ENCODE data around the gene STXBP1. TPM values are rescaled to one million over a fixed set of nuclear protein-coding genes. Genes with fewer than 3 reads are reported as not detected.

Gene STXBP1
- total RNA-seq, 4 donors from 2014 or later: 4.7 to 36.1 (median 12.2) TPM

DNA sequence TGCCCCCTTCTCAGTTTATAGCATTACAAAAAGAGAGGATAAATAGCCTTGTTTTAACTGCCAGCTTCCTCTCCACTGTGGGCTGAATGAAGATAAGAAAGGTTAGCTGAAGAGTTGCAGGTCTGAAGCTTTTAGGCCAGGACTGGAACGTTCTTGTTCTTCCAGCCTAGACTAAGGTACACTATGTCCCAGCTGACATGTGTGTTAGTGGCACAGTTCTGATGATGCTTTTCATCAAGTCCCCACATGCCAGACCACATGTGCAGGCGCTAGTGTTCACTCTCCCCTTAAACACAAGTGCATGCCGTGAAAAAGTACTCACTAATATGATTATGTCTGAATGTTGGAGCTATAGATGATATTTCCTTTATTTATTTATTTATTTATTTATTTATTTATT lies 40.7 kb downstream of the STXBP1 start:
- no peak for DNase-seq
- intact Hi-C loops (cut with DNase I): no loop called here
- Histone ChIP-seq H3K4me1 (no peaks in the 10 kb centered on the region), H3K9me3 (no peaks in the 10 kb centered on the region), H3K4me3 (no peak overlapping the region), H3K27me3 (no peaks in the 10 kb centered on the region), H3K27ac (no peak overlapping the region), H3K36me3 (peaks cover 0 to 31% (median 0%) of the 10 kb centered on the region in 3 donors)
- TF ChIP-seq, protein P1, sequence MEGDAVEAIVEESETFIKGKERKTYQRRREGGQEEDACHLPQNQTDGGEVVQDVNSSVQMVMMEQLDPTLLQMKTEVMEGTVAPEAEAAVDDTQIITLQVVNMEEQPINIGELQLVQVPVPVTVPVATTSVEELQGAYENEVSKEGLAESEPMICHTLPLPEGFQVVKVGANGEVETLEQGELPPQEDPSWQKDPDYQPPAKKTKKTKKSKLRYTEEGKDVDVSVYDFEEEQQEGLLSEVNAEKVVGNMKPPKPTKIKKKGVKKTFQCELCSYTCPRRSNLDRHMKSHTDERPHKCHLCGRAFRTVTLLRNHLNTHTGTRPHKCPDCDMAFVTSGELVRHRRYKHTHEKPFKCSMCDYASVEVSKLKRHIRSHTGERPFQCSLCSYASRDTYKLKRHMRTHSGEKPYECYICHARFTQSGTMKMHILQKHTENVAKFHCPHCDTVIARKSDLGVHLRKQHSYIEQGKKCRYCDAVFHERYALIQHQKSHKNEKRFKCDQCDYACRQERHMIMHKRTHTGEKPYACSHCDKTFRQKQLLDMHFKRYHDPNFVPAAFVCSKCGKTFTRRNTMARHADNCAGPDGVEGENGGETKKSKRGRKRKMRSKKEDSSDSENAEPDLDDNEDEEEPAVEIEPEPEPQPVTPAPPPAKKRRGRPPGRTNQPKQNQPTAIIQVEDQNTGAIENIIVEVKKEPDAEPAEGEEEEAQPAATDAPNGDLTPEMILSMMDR (IDR thresholded peaks at IDR 0.05): no peak
- TF ChIP-seq POLR2A (IDR thresholded peaks at IDR 0.05): no peak
- 84 to 85% methylated on average over 3 of the region's 3 CpGs for WGBS, 2 donors

GRCh38 chr9:127654619-127655018 lies 42.5 kb downstream of the STXBP1 start:
- no peaks in the 10 kb centered on the region for H3K27me3 ChIP-seq
- intact Hi-C loops (cut with DNase I): no loop called here
- H3K4me3 ChIP-seq: no peak overlapping the region
- H3K36me3 ChIP-seq: peaks cover 0 to 40% (median 0%) of the 10 kb centered on the region in 3 donors
- no peaks in the 10 kb centered on the region for H3K9me3 ChIP-seq
- no peak overlapping the region for H3K27ac ChIP-seq
- WGBS, 2 donors: 83 to 93% methylated on average over 5 of the region's 5 CpGs
- TF ChIP-seq, protein P1 (IDR thresholded peaks at IDR 0.05): no peak
- no peak for TF ChIP-seq POLR2A (IDR thresholded peaks at IDR 0.05)
- DNase-seq: no peak
- no peaks in the 10 kb centered on the region for H3K4me1 ChIP-seq

- no peak for DNase-seq
- Histone ChIP-seq H3K27me3 (no peaks in the 10 kb centered on the region), H3K9me3 (no peaks in the 10 kb centered on the region), H3K36me3 (peaks cover 0 to 61% (median 5%) of the 10 kb centered on the region in 3 donors), H3K27ac (no peak overlapping the region), H3K4me3 (no peak overlapping the region), H3K4me1 (no peaks in the 10 kb centered on the region)
- 81 to 82% methylated on average over 5 of the region's 5 CpGs for WGBS, 2 donors
- intact Hi-C loops (cut with DNase I): no loop called here
- TF ChIP-seq, protein P1 (IDR thresholded peaks at IDR 0.05): no peak
- TF ChIP-seq POLR2A (IDR thresholded peaks at IDR 0.05): no peak
Measured at GRCh38 chr9:127658428-127658827, 46.4 kb downstream of the STXBP1 start.

DNA sequence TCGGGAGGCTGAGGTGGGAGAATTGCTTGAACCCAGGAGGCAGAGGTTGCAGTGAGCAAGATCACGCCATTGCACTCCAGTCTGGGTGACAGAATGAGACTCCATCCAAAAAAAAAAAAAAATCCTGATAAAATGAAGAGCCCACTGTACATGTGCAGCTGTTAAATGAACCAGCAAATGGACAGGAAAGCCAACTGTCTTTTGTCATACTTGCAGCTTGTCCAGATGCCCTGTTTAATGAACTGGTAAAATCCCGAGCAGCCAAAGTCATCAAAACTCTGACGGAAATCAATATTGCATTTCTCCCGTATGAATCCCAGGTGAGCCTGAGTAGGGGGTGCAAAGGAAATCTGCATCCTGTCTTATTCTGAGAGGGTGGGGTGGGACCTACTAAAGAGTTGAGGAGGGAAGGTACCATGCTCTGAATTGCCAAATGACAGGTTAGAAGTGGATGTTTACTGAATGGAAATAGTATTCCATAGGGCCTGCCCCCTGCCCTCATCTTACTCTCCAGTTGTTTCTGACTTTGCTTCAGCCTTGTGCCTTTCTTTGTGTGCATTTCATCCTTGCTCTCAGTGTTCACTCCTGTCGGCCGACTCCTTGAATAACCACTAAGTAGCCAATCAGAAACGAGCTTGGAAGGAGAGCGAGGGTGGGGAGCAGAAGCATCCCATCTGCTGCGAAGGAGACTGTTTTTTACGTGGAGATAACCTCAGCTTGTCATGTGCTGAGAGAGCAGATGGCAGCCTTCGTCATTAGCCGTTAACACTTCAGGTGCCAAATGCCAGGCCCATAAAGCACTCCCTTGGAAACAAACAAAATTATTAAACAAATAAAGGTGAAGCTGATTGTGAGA lies 49.0 kb downstream of the STXBP1 start:
- WGBS, 2 donors: 76 to 90% methylated on average over 11 to 13 of the region's 13 CpGs
- peaks cover 0 to 6% (median 0%) of the 10 kb centered on the region in 3 donors for H3K4me1 ChIP-seq
- TF ChIP-seq POLR2A (IDR thresholded peaks at IDR 0.05): no peak
- TF ChIP-seq, protein P1 (IDR thresholded peaks at IDR 0.05): no peak
- no peaks in the 10 kb centered on the region for H3K9me3 ChIP-seq
- H3K27me3 ChIP-seq: no peaks in the 10 kb centered on the region
- intact Hi-C loops (cut with DNase I): no loop called here
- H3K27ac ChIP-seq: no peak overlapping the region
- no peak for DNase-seq
- H3K36me3 ChIP-seq: peaks cover 0 to 71% (median 5%) of the 10 kb centered on the region in 3 donors
- no peak overlapping the region for H3K4me3 ChIP-seq

DNA sequence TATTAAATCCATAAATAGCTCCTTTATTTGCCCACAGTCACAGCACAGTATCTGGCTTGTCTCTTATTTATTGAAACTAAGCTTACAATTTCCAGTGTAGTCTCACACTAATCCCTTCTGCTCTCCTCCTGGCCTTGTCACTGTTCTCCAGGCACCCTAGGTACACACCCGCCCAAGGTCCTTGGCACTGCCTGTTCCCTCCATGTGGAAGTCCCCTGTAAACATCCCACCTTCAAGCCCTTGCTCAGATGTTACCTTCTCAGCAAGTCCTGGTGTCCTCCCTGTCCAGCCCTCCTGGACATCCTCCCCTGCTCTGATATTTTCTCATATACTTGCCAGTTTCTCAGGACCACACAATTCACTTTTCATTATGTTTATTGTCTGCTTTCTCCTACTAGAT lies 50.5 kb downstream of the STXBP1 start:
- no peak for DNase-seq
- H3K27ac ChIP-seq: no peak overlapping the region
- no peaks in the 10 kb centered on the region for H3K27me3 ChIP-seq
- 59 to 90% methylated on average over 1 of the region's 1 CpG for WGBS, 2 donors
- H3K4me1 ChIP-seq: peaks cover 0 to 6% (median 0%) of the 10 kb centered on the region in 3 donors
- intact Hi-C loops (cut with DNase I): no loop called here
- H3K36me3 ChIP-seq: peaks cover 0 to 78% (median 5%) of the 10 kb centered on the region in 3 donors
- TF ChIP-seq, protein P1 (IDR thresholded peaks at IDR 0.05): no peak
- no peak for TF ChIP-seq POLR2A (IDR thresholded peaks at IDR 0.05)
- H3K9me3 ChIP-seq: no peaks in the 10 kb centered on the region
- H3K4me3 ChIP-seq: no peak overlapping the region

Data from esophagus squamous epithelium (tissue), 5 donors.